Measurements from ENCODE around the gene CELF6.

- TF ChIP-seq, protein P1, sequence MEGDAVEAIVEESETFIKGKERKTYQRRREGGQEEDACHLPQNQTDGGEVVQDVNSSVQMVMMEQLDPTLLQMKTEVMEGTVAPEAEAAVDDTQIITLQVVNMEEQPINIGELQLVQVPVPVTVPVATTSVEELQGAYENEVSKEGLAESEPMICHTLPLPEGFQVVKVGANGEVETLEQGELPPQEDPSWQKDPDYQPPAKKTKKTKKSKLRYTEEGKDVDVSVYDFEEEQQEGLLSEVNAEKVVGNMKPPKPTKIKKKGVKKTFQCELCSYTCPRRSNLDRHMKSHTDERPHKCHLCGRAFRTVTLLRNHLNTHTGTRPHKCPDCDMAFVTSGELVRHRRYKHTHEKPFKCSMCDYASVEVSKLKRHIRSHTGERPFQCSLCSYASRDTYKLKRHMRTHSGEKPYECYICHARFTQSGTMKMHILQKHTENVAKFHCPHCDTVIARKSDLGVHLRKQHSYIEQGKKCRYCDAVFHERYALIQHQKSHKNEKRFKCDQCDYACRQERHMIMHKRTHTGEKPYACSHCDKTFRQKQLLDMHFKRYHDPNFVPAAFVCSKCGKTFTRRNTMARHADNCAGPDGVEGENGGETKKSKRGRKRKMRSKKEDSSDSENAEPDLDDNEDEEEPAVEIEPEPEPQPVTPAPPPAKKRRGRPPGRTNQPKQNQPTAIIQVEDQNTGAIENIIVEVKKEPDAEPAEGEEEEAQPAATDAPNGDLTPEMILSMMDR (IDR thresholded peaks at IDR 0.05 in 4 of 5, conservative IDR thresholded peaks at IDR 0.05 in 1 of 5) = no peak
- TF ChIP-seq POLR2A (IDR thresholded peaks at IDR 0.05) = no peak
Measured at GRCh38 chr15:72284781-72285180, 35.2 kb downstream of the CELF6 start.

Measured in gastrocnemius medialis (tissue), 4 donors.